K562 (cell line): ENCODE measurements around the gene ELAC2. TPM values are rescaled to one million over a fixed set of nuclear protein-coding genes. Genes with fewer than 3 reads are reported as not detected.
A peak's percentile ranks its signal among the peaks of the same experiment; 100 is the strongest.

Source experiments
- CREM ChIP-seq: IDR thresholded peaks from 2 replicates; pipeline ENCODE4 v1.6.1; 2014; ENCODE audit warnings: antibody characterized with exemption, low read depth
- GABPB1 ChIP-seq: sonication (generic); formaldehyde crosslinking; IDR thresholded peaks from 2 replicates; pipeline ENCODE4 v1.8.0; 2022; ENCODE audit warnings: mild to moderate bottlenecking, missing genetic modification reagents
- HMG20B ChIP-seq: fragments of 250-450 bp; sonication (Bioruptor Pico); IDR thresholded peaks from 2 replicates; pipeline ENCODE4 v1.5.0; 2021; ENCODE audit warnings: mild to moderate bottlenecking
- LCOR ChIP-seq: sonication (generic); formaldehyde crosslinking; IDR thresholded peaks from 2 replicates; pipeline ENCODE4 v1.8.0; 2022; ENCODE audit warnings: mild to moderate bottlenecking, missing genetic modification reagents
- MIER1 ChIP-seq: fragments of 450-650 bp; IDR thresholded peaks from 2 replicates; pipeline ENCODE4 v1.6.1; 2016; ENCODE audit warnings: antibody characterized with exemption, mild to moderate bottlenecking, low read depth
- NCOA1 ChIP-seq: fragments of 450-650 bp; IDR thresholded peaks from 2 replicates; pipeline ENCODE4 v1.6.1; 2016; ENCODE audit warnings: low read depth
- PHTF2 ChIP-seq: fragments of 250-450 bp; sonication (Bioruptor Pico); IDR thresholded peaks from 2 replicates; pipeline ENCODE4 v1.5.0; 2021; ENCODE audit warnings: mild to moderate bottlenecking
- POLR3A ChIP-seq: IDR thresholded peaks from 2 replicates; pipeline ENCODE4 v1.6.1; 2011; ENCODE audit warnings: borderline replicate concordance, mild to moderate bottlenecking, moderate library complexity; ENCODE audit not compliant: insufficient read length, insufficient read depth; ENCODE audit errors: extremely low read depth
- PPARD ChIP-seq: fragments of 250-450 bp; sonication (Bioruptor Pico); IDR thresholded peaks from 2 replicates; pipeline ENCODE4 v1.8.0; 2022; ENCODE audit warnings: inconsistent platforms, mild to moderate bottlenecking, moderate library complexity
- SMARCE1 ChIP-seq: fragments of 450-650 bp; IDR thresholded peaks from 2 replicates; pipeline ENCODE4 v1.7.1; 2016; ENCODE audit warnings: mild to moderate bottlenecking
- TGIF2 ChIP-seq: sonication (generic); formaldehyde crosslinking; IDR thresholded peaks from 2 replicates; pipeline ENCODE4 v1.8.1; 2022; ENCODE audit warnings: mild to moderate bottlenecking, missing genetic modification reagents, moderate library complexity
- ZBTB49 ChIP-seq: sonication (generic); formaldehyde crosslinking; IDR thresholded peaks from 2 replicates; pipeline ENCODE4 v1.8.0; 2022; ENCODE audit warnings: missing genetic modification reagents, mild to moderate bottlenecking, borderline replicate concordance
- ZKSCAN1 ChIP-seq: fragments of 150-350 bp; IDR thresholded peaks from 2 replicates; pipeline ENCODE4 v1.6.1; 2016; ENCODE audit warnings: low read depth, low read length
- ZNF318 ChIP-seq, 2 experiments: fragments of 450-650 bp; IDR thresholded peaks; 2 replicates each; pipeline ENCODE4 v1.6.1; 2016; ENCODE audit warnings: mild to moderate bottlenecking in 2 of 2, borderline replicate concordance in 1 of 2, low read depth in 1 of 2, moderate library complexity in 1 of 2
- ZNF586 ChIP-seq: fragments of 450-650 bp; formaldehyde crosslinking; conservative IDR thresholded peaks from 2 replicates; pipeline ENCODE4 v1.4.0; 2020; ENCODE audit warnings: mild to moderate bottlenecking, moderate library complexity
- polyA plus RNA-seq, 8 experiments: library from polyadenylated mRNA; depleted of rRNA in 4 of 8; stranded (reverse) in 5 of 8; unstranded in 3 of 8; fragments of >200 nt; fragmentation: Nextera tagmentation in 2 of 8; fragmentation: Illumina TruSeq in 1 of 8; extraction: Ambion mirVana in 2 of 8; extraction: Trizol in 1 of 8; gene quantifications; 2 replicates each; pipeline versions ENCODE4 v1.2.1 to v1.2.3, GENCODE V29; 2011 to 2014; ENCODE audit warnings: inconsistent platforms in 1 of 8, missing spikeins in 1 of 8
- total RNA-seq, 7 experiments: library from RNA; depleted of rRNA in 6 of 7; stranded (reverse); fragments of >200 nt in 6 of 7; fragmentation: Illumina TruSeq in 2 of 7; extraction: Trizol in 2 of 7; gene quantifications; 2 replicates each; pipeline versions ENCODE4 v1.2.1 to v1.2.3, GENCODE V29; 2011 to 2021; ENCODE audit warnings: low replicate concordance in 1 of 7
- TF ChIP-seq, protein P1 (sequence below): IDR thresholded peaks from 2 replicates; pipeline ENCODE4 v1.6.1; 2016; ENCODE audit warnings: missing genetic modification characterization, missing compliant biosample characterization

The ELAC2 gene
- total and polyA plus RNA-seq, 9 of the 15 experiments (the other 6 are each of a cell fraction or from before 2014, with no cell fraction given) = 4.5 to 129 (median 70.6) TPM

DNA sequence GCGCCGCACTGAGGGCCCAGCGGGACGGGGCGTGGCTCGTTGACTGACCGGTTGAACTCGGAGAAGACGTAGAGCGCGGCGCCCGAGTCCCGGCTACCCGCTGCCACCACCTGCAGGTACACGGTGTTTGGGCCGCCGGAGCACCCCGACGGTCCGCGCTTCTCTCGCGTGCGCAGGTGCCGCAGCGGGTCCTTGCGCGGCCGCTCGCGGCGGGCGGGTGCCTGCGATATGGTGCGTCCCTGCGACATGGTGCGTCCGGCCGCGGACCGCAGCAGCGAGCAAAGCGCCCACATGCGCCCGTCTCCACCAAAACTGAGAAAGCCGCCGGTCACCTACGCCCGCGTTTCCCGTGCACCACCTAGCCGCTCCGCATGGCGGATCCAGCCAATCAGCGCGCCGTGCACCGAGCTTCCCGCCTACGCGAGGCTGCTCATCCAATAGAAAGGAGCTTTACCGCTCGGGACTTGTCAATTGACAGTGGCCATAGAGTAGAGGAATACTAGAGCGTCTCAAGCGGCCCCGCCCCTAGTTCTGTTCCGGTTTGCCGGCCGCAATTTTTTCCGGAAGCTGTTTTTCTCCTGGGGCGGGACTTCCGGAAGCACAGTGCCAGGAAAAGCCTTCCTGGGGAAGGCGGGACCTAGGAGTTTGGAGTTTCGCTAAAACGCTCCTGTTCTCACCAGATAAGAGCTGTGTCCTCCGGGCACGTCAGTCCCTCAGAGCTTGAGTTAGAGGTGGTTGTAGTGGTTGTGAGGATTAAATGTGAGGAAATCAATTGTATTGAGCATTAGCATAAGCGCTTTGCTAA is at the start of gene ELAC2 (continued):
- TF ChIP-seq ZNF318 (IDR thresholded peaks at IDR 0.05; ENCODE audit: borderline replicate concordance in 1 of 2, low read depth in 1 of 2) (no peak), MIER1 (no peak), PPARD (CRISPR knock-in tag) (no peak), PHTF2 (CRISPR knock-in tag) (no peak), NCOA1 (no peak), TGIF2 (no peak), SMARCE1 (0 out of 2 replicates have a peak, but pooled peaks have one; percentile 74), LCOR (CRISPR knock-in tag) (no peak), CREM (peak; percentile 51), ZNF586 (CRISPR knock-in tag) (no peak), HMG20B (CRISPR knock-in tag) (no peak), ZBTB49 (CRISPR knock-in tag) (no peak), GABPB1 (peak; percentile 76; the same call in 1 of the 2 replicates), ZKSCAN1 (no peak), POLR3A (no peak)
- TF ChIP-seq, protein P1, sequence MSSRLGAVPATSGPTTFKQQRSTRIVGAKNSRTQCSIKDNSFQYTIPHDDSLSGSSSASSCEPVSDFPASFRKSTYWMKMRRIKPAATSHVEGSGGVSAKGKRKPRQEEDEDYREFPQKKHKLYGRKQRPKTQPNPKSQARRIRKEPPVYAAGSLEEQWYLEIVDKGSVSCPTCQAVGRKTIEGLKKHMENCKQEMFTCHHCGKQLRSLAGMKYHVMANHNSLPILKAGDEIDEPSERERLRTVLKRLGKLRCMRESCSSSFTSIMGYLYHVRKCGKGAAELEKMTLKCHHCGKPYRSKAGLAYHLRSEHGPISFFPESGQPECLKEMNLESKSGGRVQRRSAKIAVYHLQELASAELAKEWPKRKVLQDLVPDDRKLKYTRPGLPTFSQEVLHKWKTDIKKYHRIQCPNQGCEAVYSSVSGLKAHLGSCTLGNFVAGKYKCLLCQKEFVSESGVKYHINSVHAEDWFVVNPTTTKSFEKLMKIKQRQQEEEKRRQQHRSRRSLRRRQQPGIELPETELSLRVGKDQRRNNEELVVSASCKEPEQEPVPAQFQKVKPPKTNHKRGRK = no peak
